NCI-H128 (cell line): ENCODE results near the gene ISY1.
"Not testable (repeated sequence)": the region's sequence is repeated elsewhere in the genome, so short reads cannot be mapped to it uniquely, and the experiment has no call there.

Source experiments
- DNase-seq: peaks from one replicate; lab custom pipeline; 2025; ENCODE audit not compliant: unreplicated experiment; lab: John Stamatoyannopoulos, UW

Gene ISY1

DNA sequence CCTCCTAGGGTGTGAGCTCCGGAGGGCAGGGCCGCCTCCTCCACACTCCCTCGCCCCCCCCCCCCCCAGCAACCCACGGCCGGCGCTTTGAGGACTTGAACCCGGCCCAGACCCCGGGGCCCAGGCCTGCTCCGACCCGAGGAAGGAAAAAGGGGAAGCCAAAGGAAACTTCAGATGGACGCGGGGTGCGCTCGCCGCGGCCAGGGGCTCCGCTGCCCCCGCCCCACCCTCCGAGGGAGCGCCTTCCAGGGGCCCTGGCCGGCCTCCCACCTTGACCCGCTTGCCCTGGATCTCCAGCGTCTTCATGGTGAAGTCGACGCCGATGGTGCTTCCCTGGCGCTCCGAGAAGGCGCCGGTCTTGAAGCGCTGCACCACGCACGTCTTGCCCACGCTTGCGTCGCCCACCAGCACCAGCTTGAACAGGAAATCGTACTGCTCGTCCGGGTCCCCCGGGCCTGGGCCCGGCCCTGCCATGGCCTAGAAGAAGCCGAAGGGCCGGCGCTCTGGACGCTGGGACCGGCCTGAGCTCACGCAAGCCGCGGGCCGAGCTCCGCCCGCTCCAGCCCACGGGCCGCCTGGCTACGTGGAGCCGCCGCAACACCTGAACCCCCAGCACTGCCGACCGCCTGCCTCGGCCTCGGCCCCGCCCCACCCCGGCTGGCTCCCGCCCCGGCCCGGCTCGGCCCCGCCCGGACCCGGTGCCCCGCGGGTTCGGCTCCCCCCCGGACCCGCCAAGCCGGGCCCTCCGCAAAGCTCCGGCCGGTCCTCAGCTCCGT, 39.7 kb downstream of the ISY1 start:
- no peak for DNase-seq

DNA sequence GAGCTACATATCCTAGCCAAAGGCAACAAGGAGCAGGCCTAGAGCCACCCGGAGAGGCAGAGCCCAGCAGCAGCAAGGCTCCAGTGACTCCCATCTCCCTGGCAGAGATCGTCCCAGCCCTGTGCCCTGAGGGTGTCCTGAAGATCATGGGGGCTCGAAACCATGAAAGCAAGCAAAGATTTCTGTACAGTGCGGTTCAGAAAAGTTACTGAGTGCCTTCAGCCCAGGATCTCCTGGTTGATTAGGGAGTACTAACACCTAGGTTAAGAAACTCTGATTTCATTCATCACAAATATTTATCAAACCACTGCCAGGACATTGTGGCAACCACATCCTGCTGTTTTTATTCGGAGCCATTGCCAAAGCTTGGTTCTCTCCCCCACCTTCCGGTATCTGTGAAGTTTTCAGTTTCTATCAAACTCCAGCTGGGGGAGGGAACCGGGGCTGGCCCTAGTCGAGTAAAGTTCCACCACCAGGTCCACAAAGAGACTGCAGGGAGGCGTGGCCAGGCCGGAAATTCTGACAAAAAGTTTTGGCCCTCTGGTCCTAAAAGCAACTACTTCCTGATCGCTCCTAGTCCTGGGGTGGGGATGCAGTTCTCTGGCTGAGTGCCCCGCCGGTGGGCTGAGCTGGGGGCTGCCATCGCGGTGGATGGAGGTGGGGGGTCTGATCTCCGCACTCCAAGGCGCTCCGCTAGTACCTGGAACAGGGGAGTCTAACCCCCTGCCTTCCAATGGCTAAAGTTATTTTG, 40.4 kb downstream of the ISY1 start:
- no peak for DNase-seq

DNA sequence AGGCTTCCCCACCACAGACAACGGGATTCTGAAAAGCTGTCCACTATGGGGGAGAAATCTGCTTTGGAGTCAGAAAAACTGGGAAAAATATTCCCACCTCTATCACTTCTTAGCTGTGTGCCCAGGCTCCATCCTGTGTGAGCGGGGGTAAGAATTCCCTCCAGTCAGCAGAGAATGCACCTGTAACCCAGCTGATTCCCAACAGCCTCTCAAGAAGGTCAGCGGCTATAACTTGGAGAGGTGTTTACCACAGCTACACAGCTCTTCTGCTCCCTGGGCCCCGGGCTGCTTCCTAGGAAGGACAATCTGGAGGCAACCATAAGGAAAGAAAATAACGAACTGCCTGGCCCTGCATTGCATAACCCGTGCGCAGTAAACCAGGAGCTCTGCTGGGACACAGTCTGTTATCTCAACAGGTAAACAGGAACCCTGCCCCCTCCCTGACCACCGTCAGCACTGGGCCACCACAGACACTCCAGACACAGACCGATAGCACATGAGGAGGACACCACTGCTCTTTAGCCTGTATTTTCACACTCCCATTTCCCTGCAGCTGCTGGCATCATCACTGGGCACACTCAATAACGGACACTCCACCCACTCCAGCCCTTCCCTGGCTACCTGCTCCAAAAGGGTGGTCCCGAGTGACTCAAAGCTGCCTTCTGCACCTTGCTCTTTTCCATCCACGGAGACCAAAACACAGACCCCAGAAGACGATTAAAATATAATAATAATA, 41.3 kb downstream of the ISY1 start:
- DNase-seq, result no peak

DNA sequence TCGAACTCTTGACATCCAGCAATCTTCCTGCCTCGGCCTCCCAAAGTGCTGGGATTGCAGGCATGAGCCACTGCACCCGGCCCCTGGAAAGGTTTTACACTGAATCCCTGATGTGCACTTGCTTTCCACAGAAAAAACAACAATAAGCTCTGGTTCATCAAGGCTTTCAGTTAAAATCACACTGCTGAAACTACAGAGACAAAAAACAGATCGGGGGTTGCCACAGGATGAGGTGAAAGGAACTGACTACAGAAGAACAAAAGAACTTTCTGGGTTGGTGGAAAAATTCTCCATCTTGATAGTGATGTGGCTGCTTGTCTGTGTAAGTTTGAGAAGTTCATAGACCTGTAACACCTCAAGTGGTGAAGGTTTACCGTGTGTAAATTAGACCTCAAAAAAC, 42.1 kb downstream of the ISY1 start:
- no peak for DNase-seq

DNA sequence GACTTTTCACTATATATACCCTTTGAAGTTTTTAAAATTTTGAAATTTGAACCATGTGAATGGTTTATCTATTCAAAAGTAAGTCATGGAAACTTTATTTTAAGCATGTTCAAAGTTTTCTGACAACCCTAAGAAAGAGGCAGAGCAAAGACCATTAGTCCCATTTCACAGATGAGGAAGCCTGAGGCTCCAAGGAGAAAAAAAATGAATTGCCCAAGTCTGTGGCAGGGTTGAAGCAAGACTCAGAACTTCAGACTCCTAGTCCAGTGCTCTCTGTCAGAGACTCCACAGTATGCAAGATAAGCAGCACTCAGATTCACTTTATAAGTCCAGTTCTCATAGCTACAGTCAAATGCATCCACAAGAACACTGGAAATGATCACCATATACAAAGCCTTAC, 43.7 kb downstream of the ISY1 start:
- DNase-seq, result no peak

DNA sequence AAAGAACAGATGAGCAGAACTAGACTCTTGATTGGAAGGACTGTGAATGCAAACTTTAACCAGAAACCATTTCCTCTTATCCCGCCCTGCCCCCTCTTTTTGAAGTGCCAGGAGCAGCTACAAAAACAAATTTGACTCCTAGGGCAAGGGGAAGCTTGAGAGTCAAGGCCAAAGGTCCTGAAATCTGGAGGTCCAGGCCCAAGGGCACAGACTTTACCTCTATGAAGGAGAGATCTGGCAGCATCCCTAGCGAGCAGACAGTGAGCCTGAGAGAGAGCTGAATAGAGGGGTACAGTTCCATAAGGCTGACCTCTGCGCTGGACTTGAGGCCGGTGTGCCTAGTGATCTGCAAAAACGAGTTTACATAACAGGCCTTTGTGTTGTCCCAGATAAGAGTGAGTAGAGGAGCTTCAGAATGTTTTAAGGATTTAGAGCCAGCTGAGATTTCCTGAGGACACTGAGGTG, 44.3 kb downstream of the ISY1 start:
- DNase-seq, result no peak

DNA sequence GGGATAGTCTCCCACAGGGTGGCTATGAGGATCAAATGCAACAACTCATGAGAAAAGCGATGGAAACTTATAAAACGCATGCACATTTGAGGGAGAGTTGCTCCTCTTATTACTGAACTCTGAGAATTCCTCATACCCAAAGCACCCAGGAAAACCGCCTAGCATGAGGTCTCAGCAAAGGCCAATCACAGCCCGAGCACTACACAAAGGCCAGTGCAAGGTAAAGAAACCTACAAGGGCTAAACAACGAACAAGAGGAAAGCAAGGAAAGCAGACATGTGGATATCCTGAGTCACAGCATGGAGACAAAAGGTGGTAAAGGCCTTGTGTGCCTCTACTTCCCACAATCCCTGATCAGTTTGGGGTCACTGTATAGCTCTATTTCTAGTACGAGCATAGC, 46.4 kb downstream of the ISY1 start:
- DNase-seq, result no peak

DNA sequence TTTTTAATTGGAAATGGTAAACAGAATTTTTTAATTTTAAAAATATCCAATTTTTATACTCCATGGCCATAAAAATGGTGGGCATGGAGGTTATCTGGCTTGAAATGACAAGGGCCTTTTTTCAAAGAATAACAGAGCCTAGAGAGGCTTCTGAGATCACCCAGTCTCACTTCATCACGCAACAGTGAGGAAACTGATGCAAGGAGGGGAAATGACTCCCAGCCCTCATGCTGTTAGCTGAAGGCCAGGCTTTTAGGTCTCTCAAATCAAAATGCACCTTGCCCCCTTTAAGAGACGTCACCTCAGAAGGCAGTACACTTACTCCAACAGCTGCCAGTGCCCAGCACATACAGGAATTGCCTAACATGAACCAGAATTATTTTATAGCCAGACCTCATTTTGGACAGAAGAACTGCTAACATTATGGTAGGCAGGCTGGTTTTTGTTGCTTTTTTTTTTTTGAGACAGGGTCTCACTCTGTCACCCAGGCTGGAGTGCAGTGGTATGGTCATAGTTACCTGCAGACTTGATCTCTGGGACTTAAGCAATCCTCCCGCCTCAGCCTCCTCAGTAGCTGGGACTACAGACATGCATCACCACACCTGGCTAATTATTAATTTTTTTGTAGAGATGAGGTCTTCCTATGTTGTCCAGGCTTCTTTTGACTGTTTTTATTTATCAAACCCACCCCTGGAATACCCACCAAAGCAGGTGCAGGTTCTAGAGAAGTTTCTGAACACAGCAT, 48.4 kb downstream of the ISY1 start:
- no peak for DNase-seq

DNA sequence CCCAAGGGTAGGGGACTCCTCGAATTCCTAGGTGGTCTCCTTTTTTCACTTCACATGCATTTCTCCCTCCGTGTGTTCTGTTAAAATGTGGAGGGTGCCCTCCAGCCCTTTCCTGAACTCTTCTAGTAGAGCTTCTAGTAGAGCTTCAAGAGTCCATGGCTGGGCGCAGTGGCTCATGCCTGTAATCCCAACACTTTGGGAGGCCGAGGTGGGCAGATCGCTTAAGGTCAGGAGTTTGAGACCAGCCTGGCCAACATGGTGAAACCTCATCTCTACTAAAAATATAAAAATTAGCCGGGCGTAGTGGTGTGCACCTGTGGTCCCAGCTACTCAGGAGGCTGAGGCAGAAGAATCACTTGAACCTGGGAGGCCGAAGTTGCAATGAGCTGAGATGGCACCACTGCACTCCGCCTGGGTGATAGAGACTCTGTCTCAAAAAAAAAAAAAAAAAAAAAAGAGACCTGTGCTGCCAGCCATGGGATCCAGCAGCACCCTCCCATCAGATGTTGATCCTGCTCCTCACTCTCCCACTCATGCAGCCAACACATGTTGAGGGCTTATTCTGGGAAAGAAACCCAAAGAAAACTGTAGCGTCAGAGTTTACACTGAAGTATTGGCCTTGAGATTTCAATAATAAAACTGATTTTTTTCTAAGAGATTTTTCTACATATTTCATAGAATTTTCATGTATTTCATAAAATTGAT, 49.6 kb downstream of the ISY1 start:
- not testable (repeated sequence) for DNase-seq

DNA sequence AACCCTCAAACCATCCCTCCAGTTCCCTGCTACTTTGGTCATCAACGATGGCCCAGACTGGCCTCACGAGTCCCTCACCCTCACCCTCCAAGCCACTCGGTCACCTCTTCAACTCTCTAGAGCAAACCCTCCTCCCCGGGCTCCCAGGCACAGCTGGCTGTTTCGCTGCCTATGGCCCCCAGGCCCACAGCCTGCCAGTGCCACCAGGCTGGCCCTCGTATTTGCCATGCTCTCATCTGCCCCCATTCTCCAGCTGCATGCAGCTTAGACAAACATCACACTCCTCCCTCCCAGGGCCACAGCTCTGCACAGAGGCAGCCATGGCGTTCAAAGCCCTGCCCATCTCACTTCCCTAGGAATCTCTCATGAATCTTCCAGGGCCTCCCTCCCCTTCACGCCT, 53.1 kb downstream of the ISY1 start:
- no peak for DNase-seq

DNA sequence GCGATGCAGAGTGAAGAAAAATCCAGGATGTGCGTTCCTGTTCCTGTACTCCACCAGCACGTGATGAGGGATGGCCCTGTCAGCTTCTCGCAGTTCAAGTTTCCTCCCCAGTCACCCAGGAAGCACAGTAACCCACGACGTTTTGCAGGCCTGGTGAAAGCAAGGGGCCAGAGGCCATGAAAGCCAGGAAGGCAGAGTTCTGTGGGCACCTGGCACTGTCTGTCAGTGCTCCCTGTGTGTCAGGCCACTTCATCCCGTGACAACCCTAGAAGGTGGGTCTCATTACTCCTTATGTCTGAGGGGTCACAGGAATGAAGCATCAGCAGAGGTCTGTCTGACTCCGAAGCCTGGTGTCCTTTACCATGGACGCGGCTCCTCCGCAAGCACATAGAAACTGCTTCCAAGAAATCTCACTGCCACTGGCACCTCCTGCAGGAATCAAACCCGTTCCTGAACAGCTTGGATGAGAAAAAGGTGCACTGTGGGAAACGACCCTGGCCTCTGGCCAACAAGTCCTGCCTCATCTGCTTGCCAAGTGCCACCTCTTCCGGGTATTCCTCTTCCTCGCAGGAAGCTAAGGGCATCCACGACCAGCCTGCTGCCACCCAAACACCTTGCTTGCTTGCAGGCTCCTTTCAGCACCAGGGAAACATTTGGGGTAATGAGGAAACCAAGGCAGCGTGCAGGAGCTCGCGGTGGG, 53.8 kb downstream of the ISY1 start:
- DNase-seq, result no peak

DNA sequence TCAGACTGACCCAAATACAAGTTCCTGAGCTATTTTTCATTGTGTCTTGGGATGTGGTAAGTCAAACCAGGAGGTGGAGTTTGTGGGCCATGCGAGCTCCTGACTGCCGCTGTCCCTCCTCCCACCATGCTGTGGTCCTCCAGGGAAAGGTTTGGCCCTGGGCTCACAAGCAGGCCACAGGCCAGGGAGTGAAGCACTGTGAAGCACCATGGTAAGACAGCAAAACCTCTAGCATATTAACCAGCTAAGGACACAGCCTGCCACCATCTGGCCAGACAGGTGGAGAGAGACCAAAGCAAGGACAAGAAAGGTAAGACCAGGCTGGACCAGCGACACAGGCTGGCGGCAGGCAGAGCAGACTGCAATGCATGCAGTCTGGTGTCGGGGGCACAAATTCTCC, 54.5 kb downstream of the ISY1 start:
- no peak for DNase-seq

DNA sequence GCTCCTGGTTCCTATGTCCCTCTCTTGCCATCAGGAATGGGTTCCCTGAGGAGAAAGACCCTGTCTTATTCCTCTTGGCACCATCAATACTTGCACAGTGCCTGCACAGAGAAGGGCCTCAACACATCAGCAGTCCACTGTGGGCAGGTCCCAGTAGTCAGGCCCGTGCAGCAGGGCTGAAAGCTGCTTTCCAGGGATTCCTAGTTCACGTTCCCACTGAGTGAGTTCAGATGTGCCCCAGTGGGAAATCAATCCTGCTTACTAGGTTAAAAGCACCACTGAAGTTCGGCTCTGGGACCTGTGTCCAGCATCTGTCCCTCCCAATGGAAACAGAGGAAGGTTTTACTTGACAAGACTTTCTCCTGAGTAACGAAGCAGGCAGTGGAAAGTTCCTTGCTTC, 55.0 kb downstream of the ISY1 start:
- DNase-seq, result no peak

DNA sequence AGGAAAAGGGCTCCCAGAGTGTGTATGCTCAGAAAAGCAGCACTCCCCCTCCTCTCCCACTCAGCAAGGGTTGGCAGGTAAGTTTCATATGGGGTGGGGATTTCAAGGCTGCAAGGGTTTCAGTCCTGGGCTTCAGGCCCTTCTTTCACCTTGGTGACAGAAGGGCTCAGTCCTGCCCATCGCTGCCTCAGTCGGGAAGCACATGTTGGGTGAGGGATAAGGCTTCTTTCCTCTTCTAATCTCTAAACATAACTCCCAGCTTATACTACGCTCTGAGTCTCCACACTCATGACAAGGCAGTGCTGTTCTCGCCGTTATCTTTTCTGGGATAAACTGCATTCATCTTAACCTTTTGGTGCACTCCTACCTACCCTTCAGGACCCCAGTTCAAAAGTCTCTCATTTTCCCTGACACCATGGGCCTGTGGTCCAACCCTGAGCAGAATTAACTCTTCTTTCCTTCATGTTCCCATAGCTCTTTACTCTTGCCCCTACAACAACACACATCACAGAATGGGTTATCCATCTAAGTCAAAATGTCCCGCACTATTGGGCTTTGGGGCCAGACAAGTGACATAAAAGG, 56.3 kb downstream of the ISY1 start:
- no peak for DNase-seq

DNA sequence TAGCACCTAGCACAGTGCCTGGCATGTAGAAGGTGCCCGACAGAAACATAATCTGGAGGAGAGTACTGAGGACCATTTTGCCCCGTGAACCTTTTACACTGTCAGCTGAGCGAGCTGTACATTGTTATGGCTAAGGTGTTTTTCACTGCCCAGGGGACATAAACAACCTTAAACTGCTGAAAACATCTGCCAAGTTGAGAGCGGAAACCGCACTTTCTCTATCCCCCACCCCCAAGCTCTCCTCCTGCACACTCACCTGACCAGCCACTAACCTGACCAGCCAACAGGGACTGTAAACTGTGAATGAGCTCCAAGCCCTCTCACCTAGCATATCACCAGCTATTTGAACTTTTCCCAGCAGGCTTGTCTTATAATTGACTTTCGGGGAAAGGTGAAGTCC, 56.8 kb downstream of the ISY1 start:
- no peak for DNase-seq

DNA sequence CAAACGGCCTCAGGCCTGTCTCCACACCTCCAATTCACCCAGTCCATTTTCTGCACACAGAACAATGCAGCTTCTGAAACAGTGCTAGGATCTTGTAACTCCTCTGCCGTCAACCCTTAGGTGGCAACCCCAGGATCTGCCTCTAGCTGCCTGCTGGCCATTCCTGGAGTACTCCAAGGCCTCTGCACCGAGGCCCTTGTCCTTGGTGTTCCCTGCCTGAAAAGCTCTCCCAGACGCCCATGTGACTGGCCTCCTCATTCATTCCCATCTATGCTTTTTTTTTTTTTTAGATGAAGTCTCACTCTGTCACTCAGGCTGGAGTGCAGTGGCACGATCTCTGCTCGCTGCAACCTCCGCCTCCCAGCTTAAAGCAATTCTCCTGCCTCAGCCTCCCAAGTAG, 57.6 kb downstream of the ISY1 start:
- no peak for DNase-seq

DNA sequence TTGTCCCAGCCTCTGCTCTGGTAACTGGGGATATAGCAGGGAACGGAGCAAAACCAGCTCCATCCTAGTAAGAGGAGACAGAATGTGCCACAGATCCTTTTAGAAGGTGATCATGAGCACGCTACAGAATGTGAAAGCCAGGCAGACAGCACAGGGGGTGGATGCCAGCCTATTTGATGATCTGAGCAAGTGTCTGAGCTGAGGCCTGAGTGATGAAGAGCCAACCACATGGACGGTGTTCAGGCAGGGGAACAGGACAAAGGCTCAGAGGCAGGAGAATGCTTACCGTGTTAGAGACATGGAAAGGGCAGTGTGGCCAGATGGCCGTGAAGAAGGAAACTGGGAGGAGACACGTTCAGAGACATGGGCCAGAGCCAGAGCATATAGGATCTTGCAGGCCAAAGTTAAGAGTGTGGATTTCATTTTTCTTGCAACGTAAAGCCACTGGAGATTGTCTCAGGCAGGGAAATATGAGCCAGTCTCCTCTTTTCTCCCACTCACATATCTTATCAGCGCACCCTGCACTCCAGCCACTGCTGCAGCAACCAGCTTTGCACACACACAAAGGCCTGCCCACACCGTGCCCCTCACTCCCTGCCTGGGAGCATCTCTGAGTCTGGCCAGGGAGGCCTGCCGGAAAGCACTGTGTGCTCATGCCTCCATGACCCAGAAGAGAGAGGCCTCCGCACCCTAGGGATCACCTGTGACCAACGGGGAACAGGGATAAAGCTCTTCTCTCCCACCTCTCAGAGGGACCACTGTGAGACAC, 59.3 kb downstream of the ISY1 start:
- DNase-seq, result no peak

DNA sequence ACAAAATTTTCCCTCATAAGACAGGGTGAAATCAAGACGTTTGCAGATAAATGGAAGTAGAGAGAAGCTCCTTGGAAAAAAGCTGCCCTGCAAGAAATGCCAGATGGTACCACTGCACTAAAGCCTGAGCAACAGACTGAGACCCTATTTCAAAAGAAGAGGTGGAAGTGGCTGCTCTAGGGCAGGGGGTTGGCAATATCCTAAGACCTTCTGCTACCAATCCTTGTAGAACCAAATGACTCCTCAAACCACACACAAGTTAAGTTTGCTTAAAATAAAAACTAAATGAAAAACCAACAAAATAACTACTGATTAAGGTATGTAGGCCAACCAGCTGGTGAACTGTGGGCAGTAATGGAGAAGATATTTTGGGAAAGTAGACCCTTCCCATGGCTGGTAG, 60.6 kb downstream of the ISY1 start:
- DNase-seq, result no peak

DNA sequence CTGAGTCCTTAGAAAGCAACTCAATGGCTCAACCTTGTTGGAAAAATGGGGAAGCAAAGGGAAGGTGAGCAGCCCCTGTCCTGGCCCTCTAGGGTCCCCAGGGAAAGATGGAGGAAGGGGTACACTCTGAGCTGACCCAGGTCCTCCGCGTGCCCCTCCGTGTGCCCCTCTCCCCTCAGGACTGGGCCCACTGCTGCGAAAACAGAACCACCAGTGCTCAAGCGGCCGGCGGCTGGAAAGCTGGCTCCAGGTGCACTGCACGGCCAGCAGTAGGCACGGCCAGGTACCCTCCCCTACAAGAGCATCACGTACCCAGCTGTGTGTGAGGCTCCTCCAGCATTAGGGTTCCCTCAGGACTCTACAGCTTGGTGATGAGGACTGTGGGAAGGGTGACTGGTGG, 65.6 kb downstream of the ISY1 start:
- DNase-seq, result no peak
